DMS114 treated with DMSO at 0.1 percent for 48 hours (cell line): ENCODE measurements around the gene CRADD.
"Not testable (repeated sequence)": the region's sequence is repeated elsewhere in the genome, so short reads cannot be mapped to it uniquely, and the experiment has no call there.

ENCODE experiments used
- DNase-seq: peaks from one replicate; lab custom pipeline; 2025; ENCODE audit not compliant: unreplicated experiment; lab: John Stamatoyannopoulos, UW

Gene CRADD

GRCh38 chr12:93862424-93862823 is 185.2 kb downstream of the CRADD start:
- DNase-seq = no peak

- DNase-seq = no peak
Observed at GRCh38 chr12:93865751-93866150, 188.6 kb downstream of the CRADD start.

- DNase-seq = no peak
Observed at GRCh38 chr12:93868771-93869170, 191.6 kb downstream of the CRADD start.

- DNase-seq = no peak
Observed at GRCh38 chr12:93870020-93870795, 193.0 kb downstream of the CRADD start.

GRCh38 chr12:93871566-93871965 is 194.4 kb downstream of the CRADD start:
- DNase-seq = not testable (repeated sequence)

- no peak for DNase-seq
Observed at GRCh38 chr12:93873561-93873960, 196.4 kb downstream of the CRADD start.

GRCh38 chr12:93875157-93875556 is 198.0 kb downstream of the CRADD start:
- DNase-seq = no peak

- DNase-seq = no peak
Observed at GRCh38 chr12:93876360-93876759, 199.2 kb downstream of the CRADD start.

GRCh38 chr12:93877446-93877845 is 200.3 kb downstream of the CRADD start:
- DNase-seq = no peak

GRCh38 chr12:93879476-93880421 is 202.6 kb downstream of the CRADD start:
- DNase-seq = no peak

GRCh38 chr12:93880853-93881522 is 203.8 kb downstream of the CRADD start:
- no peak for DNase-seq

GRCh38 chr12:93882763-93883162 is 205.6 kb downstream of the CRADD start:
- DNase-seq = no peak

GRCh38 chr12:93883436-93884154 is 206.4 kb downstream of the CRADD start:
- no peak for DNase-seq

- DNase-seq = no peak
Observed at GRCh38 chr12:93884794-93885460, 207.8 kb downstream of the CRADD start.

GRCh38 chr12:93885973-93886532 is 208.9 kb downstream of the CRADD start:
- DNase-seq = not testable (repeated sequence)

GRCh38 chr12:93886533-93887511 is 209.6 kb downstream of the CRADD start:
- DNase-seq = no peak

- DNase-seq = no peak
Observed at GRCh38 chr12:93888964-93889363, 211.8 kb downstream of the CRADD start.

- no peak for DNase-seq
Observed at GRCh38 chr12:93889516-93890212, 212.5 kb downstream of the CRADD start.
